ENCODE measurements around the gene NOL9. TPM values are rescaled to one million over a fixed set of nuclear protein-coding genes. Genes with fewer than 3 reads are reported as not detected.

Gene NOL9
- total RNA-seq, 4 donors from 2014 or later: 13.1 to 35.9 (median 23.3) TPM

DNA sequence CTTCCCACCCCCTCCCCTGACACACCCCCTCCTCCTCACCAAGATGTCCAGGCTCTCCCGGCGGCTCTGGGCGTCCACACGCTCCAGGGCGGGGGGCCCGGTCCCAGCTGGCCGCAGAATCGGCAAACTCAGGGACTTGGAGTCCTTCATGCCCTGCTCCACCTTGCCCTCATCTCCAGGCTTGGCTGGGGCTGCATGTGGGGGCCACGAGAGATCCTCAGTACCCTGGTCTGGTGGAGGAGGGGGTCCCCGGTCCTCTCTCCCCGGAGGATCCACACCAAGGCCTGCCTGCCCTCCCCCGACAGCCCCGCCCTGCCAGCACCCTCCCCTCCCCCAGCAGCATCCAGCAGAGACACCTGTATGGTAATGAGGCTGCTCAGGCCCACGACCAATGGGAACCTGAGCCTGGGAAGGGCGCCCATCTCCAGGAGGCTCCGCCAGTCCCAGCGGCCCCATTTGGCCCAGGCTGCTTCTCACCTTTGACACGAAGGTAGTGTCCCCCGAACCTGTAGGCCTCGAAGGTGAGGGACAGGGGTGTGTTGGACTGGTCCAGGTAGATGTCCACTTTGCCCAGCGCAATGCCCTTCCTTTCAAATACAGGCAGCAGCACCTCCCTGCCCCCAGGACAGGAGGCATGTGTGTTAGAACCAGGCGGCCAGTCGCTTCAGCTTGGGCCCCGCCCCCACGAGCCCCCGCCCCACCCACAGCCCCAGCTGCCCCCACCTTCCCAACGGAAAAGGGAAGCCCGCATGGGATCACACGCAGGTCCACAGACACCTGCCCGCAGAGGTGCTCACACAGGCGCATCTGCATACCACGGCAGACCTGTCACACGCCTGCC lies 80.1 kb downstream of the NOL9 start:
- DNase-seq (ENCODE audit: low spot score in 2 of 2): no peak
- intact Hi-C loops (cut with DNase I; ENCODE audit: low total_unique reads): no loop called here
- 57 to 70% methylated on average over 22 to 24 of the region's 33 CpGs for WGBS, 2 donors
- TF ChIP-seq POLR2A (IDR thresholded peaks at IDR 0.05): no peak
- TF ChIP-seq, protein P1, sequence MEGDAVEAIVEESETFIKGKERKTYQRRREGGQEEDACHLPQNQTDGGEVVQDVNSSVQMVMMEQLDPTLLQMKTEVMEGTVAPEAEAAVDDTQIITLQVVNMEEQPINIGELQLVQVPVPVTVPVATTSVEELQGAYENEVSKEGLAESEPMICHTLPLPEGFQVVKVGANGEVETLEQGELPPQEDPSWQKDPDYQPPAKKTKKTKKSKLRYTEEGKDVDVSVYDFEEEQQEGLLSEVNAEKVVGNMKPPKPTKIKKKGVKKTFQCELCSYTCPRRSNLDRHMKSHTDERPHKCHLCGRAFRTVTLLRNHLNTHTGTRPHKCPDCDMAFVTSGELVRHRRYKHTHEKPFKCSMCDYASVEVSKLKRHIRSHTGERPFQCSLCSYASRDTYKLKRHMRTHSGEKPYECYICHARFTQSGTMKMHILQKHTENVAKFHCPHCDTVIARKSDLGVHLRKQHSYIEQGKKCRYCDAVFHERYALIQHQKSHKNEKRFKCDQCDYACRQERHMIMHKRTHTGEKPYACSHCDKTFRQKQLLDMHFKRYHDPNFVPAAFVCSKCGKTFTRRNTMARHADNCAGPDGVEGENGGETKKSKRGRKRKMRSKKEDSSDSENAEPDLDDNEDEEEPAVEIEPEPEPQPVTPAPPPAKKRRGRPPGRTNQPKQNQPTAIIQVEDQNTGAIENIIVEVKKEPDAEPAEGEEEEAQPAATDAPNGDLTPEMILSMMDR (IDR thresholded peaks at IDR 0.05): no peak
- H3K4me3 ChIP-seq (ENCODE audit: low read depth, poor library complexity, severe bottlenecking): no peak overlapping the region

DNA sequence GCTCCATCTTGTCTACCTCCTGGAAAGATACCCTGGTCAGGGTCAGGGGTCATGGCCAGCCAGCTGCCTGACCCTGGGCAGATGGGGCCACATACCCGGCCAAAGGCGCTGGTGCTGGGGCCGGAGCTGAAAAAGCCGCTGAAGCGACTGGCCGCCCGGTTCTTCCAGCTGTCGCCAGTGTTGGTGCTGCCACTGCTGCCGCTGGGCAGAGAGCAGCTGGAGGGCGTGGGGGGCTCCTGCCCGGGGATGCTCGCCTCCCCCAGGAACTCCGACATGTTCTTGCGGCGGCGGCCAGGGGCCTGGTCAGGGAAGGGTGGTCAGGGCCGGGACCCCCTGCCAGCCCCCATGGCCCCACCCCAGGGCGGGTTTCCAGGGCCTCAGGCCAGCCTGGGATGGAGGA lies 81.2 kb downstream of the NOL9 start:
- 88 to 93% methylated on average over 1 to 11 of the region's 18 CpGs for WGBS, 2 donors
- no peak overlapping the region for H3K4me3 ChIP-seq (ENCODE audit: low read depth, poor library complexity, severe bottlenecking)
- TF ChIP-seq POLR2A (IDR thresholded peaks at IDR 0.05): no peak
- no peak for DNase-seq (ENCODE audit: low spot score in 2 of 2)
- intact Hi-C loops (cut with DNase I; ENCODE audit: low total_unique reads): no loop called here

DNA sequence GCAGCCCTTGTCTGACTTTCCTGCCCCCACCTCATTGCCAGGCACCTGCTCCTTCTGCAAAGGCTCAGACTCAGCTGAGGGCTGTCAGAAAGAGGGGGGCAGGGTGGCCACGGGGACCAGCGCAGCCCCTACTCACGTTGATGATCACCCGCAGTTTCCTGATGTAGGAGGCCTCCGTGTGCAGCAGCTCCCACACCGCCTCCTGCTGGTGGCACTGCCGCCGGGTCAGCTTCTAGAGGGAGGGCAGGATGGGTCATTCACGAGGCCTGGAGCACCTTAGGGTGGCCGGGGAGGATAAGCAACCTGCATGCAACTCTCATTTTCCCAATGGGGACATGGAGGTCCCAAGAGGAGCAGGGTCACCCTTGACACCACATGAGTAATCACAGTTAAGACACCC lies 81.9 kb downstream of the NOL9 start:
- no peak for TF ChIP-seq POLR2A (IDR thresholded peaks at IDR 0.05)
- TF ChIP-seq, protein P1 (IDR thresholded peaks at IDR 0.05): no peak
- intact Hi-C loops (cut with DNase I; ENCODE audit: low total_unique reads): no loop called here
- no peak overlapping the region for H3K4me3 ChIP-seq (ENCODE audit: low read depth, poor library complexity, severe bottlenecking)
- WGBS, 2 donors: 62 to 74% methylated on average over 6 to 10 of the region's 10 CpGs
- no peak for DNase-seq (ENCODE audit: low spot score in 2 of 2)

DNA sequence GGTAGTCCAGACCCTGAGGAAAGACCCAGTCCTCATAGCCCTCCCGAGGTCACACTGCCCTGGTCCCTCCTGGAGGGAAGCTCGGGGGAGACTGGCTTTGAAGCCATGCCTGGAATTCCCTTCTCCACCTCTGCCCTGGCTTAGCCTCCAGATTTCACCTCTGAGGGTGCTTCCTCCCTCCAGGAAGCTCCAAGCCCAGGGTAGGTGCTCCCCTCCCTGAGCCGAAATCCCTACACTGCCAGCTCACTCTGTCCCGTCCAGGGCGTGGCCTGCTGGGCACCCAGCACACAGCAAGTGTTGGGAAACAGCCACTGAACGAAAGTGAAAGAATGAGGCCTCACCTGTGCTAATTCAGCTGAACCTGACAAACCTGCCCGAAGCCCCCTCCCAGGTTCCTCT lies 82.3 kb downstream of the NOL9 start:
- no peak for DNase-seq (ENCODE audit: low spot score in 2 of 2)
- 60 to 71% methylated on average over 4 to 7 of the region's 7 CpGs for WGBS, 2 donors
- intact Hi-C loops (cut with DNase I; ENCODE audit: low total_unique reads): no loop called here
- no peak for TF ChIP-seq POLR2A (IDR thresholded peaks at IDR 0.05)
- TF ChIP-seq, protein P1 (IDR thresholded peaks at IDR 0.05): no peak
- no peak overlapping the region for H3K4me3 ChIP-seq (ENCODE audit: low read depth, poor library complexity, severe bottlenecking)

Other genes with a start within 250 kb of the NOL9 start
- 10 to 100 TPM; 21.1 to 27.7 (median 24.6) TPM for gene ACOT7, start 160.7 kb downstream of the NOL9 start, total RNA-seq
- gene HES2, start 134.6 kb downstream of the NOL9 start, total RNA-seq: 10 to 100 TPM; 15.4 to 47.7 (median 35.8) TPM
- gene ESPN, start 129.7 kb downstream of the NOL9 start, total RNA-seq: 10 to 100 TPM; 27.5 to 64.3 (median 30.3) TPM
- gene TNFRSF25, start 88.3 kb downstream of the NOL9 start, total RNA-seq: 100 to 1,000 TPM in 1 of 4 donors, 10 to 100 TPM in 3; 53.7 to 168 (median 75.7) TPM
- gene PLEKHG5, start 62.8 kb downstream of the NOL9 start, total RNA-seq: 100 to 1,000 TPM in 2 of 4 donors, 10 to 100 TPM in 2; 72.5 to 170 (median 99.8) TPM
- gene TAS1R1, start 794 bp upstream of the NOL9 start, total RNA-seq: under 1 TPM in 2 of 4 donors, not detected in 2; 0.27 to 0.39 TPM
- gene ZBTB48, start 25.5 kb upstream of the NOL9 start, total RNA-seq: 10 to 100 TPM; 31.6 to 40.4 (median 34.8) TPM
- gene KLHL21, start 48.4 kb upstream of the NOL9 start, total RNA-seq: 100 to 1,000 TPM in 3 of 4 donors, 10 to 100 TPM in 1; 89.6 to 147 (median 130) TPM
- gene PHF13, start 59.2 kb upstream of the NOL9 start, total RNA-seq: 10 to 100 TPM; 18.4 to 26.7 (median 21.1) TPM
- gene THAP3, start 70.4 kb upstream of the NOL9 start, total RNA-seq: 10 to 100 TPM; 20.1 to 26.9 (median 23.4) TPM
- 10 to 100 TPM; 22.1 to 37.1 (median 27.3) TPM for gene DNAJC11, start 147.3 kb upstream of the NOL9 start, total RNA-seq
- 10 to 100 TPM; 24.4 to 52.3 (median 32.9) TPM for gene CAMTA1, start 230.9 kb upstream of the NOL9 start, total RNA-seq